ENCODE results near the gene HOXD4.
A peak's percentile ranks its signal among the peaks of the same experiment; 100 is the strongest.

The HOXD4 gene

DNA sequence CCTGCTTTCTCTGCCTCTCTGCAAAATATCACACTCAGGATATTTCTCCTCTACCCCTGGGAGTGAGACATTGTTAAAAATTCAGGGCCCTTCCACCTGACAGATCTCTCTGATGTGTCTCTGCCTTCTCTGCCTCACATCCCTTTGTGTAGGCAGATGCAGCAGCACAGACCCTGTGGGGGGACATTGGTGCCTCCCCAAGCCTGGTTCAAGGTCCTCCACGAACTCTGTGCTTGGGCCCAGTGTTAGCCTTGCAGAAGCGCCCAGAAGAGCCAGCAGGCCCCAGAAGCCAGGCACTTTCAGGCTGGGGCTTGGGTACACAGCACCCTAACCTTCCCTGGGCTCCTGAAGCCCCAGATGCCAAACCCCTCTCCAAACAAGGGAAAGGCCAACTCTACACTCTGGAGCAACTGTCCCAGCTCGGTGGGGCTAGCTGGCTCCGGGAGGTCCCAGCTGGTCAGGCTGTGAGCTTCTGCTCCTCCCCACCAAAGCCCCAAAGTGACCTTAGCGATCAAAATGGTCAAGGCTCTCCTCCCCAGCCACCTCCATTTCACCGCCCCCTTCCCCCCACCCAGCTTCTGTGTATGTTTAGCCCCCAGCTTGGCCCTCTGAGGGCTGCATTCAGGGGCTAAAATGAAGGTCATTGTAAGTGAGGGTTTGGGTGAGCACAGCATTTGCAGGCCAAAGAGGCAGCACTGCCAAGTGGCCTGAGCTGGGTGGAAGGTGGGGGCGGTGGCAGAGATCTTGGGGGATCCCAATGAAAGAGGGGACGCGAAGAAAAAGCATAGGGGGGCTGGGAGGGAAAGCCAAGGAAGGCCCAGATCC, 26.2 kb upstream of the HOXD4 start:
- no peak for DNase-seq (ENCODE audit: low read depth)
- TF ChIP-seq, protein P1, sequence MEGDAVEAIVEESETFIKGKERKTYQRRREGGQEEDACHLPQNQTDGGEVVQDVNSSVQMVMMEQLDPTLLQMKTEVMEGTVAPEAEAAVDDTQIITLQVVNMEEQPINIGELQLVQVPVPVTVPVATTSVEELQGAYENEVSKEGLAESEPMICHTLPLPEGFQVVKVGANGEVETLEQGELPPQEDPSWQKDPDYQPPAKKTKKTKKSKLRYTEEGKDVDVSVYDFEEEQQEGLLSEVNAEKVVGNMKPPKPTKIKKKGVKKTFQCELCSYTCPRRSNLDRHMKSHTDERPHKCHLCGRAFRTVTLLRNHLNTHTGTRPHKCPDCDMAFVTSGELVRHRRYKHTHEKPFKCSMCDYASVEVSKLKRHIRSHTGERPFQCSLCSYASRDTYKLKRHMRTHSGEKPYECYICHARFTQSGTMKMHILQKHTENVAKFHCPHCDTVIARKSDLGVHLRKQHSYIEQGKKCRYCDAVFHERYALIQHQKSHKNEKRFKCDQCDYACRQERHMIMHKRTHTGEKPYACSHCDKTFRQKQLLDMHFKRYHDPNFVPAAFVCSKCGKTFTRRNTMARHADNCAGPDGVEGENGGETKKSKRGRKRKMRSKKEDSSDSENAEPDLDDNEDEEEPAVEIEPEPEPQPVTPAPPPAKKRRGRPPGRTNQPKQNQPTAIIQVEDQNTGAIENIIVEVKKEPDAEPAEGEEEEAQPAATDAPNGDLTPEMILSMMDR (IDR thresholded peaks at IDR 0.05; ENCODE audit: low read length, missing control alignments) = no peak
- H3K4me3 ChIP-seq (replicated peaks; ENCODE audit: low read depth, low read length) = no peak overlapping the region

DNA sequence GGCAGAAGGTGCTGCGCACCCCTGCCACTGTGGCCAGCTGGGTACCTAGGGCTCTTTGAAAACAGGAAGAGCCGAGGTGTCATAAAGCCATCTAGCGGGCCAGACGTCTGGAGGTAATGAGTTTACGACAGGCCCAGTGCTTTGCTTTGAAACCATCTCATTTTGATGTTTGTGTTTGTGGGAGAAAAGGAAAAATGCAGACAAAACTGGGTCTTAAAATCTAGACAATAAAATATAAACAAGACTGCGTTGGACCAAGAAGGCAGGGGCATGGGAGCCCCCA, 25.6 kb upstream of the HOXD4 start:
- DNase-seq (ENCODE audit: low read depth) = no peak
- no peak overlapping the region for H3K4me3 ChIP-seq (replicated peaks; ENCODE audit: low read depth, low read length)
- TF ChIP-seq, protein P1 (IDR thresholded peaks at IDR 0.05; ENCODE audit: low read length, missing control alignments) = no peak

GRCh38 chr2:176126929-176127773, 24.2 kb upstream of the HOXD4 start:
- TF ChIP-seq, protein P1 (IDR thresholded peaks at IDR 0.05; ENCODE audit: low read length, missing control alignments) = peak; percentile 70
- DNase-seq (ENCODE audit: low read depth) = peak; percentile 75
- no peak overlapping the region for H3K4me3 ChIP-seq (replicated peaks; ENCODE audit: low read depth, low read length)

- H3K4me3 ChIP-seq (replicated peaks; ENCODE audit: low read depth, low read length) = no peak overlapping the region
- TF ChIP-seq, protein P1 (IDR thresholded peaks at IDR 0.05; ENCODE audit: low read length, missing control alignments) = no peak
- no peak for DNase-seq (ENCODE audit: low read depth)
These were observed 23.6 kb upstream of the HOXD4 start for GRCh38 chr2:176127774-176128072.

DNA sequence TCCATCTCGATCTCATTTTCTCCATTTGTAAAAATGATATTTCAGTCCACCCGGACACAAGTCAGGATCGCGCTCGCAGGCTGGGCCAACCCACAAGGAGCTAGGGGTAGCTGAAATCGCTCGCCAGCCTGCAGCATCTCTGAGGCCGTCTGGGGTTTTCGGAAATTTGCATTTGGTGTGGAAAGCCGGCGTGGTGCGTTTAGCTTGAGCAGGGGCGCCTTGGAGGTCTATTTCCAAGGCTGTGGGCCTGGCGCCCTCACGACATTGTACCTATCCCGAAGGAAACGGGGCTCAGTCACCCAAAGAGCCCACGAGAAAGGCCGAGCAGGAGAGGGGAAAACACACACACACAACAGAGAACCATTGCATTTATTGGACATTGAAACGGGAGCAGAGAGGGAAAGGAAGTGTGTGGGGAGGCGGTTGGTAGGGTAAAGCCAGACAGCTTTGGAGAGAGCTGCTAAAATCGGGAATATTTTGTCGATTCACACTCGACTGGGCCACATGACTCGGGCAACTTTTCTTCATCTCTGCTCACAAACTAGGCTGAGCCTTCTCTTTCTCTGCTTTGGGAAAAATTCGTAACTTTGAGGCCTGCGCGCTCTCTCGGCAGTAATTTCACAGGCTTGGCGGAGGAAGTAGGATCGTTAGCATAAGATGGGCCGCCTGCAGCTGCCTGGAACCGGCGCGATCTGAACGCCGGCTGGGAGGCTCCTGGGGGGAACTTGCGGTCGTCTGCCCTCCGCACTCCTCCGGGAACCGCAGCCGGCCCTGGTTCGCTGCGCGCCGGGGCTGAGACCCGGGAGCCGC, 23.0 kb upstream of the HOXD4 start:
- no peak overlapping the region for H3K4me3 ChIP-seq (replicated peaks; ENCODE audit: low read depth, low read length)
- DNase-seq (ENCODE audit: low read depth) = no peak

GRCh38 chr2:176128982-176129796, 22.2 kb upstream of the HOXD4 start, which contains the start of gene HOXD8:
Gene HOXD8 (plus strand): TSS chr2:176129705. CDS start chr2:176130367, 662 bp downstream.
- TF ChIP-seq, protein P1 (IDR thresholded peaks at IDR 0.05; ENCODE audit: low read length, missing control alignments) = no peak
- DNase-seq (ENCODE audit: low read depth) = peak; percentile 42
- no peak within 1 kb of the TSS for H3K4me3 ChIP-seq (replicated peaks; ENCODE audit: low read depth, low read length)

More for the DNA sequence above, 23.0 kb upstream of the HOXD4 start:
- TF ChIP-seq, protein P1 (IDR thresholded peaks at IDR 0.05; ENCODE audit: low read length, missing control alignments) = no peak

Data from fibroblast of pulmonary artery (primary cell).